Iris pigment epithelial cell (primary cell): Measurements from ENCODE around the gene RANGAP1.
A peak's percentile ranks its signal among the peaks of the same experiment; 100 is the strongest.
"Not testable (repeated sequence)": the region's sequence is repeated elsewhere in the genome, so short reads cannot be mapped to it uniquely, and the experiment has no call there.

Source experiments
- DNase-seq: peaks from one replicate; pipeline ENCODE4 v3.0.0-alpha.2; 2011; ENCODE audit warnings: low read depth

The RANGAP1 gene

GRCh38 chr22:41301085-41302020 is 15.4 kb upstream of the RANGAP1 start, which contains the start of gene ZC3H7B:
ZC3H7B (plus strand) TSS chr22:41301525; CDS start chr22:41320661, 19,136 bp downstream.
- DNase-seq = peak; percentile 85

- no peak for DNase-seq
These were observed 14.7 kb upstream of the RANGAP1 start for GRCh38 chr22:41300661-41301060.

GRCh38 chr22:41296826-41297667 is 11.1 kb upstream of the RANGAP1 start:
- DNase-seq = no peak

GRCh38 chr22:41294816-41295215 is 8.8 kb upstream of the RANGAP1 start:
- not testable (repeated sequence) for DNase-seq

- peak; percentile 84 for DNase-seq
These were observed 4.6 kb upstream of the RANGAP1 start for GRCh38 chr22:41290262-41291221.

GRCh38 chr22:41289671-41290070 is 3.7 kb upstream of the RANGAP1 start:
- DNase-seq = no peak

GRCh38 chr22:41288245-41288946 is 2.4 kb upstream of the RANGAP1 start:
- DNase-seq = peak; percentile 71

GRCh38 chr22:41286639-41287091 is 678 bp upstream of the RANGAP1 start:
- DNase-seq = no peak

GRCh38 chr22:41285441-41285819 is 557 bp downstream of the RANGAP1 start:
- peak; percentile 96 for DNase-seq

- no peak for DNase-seq
These were observed 1.5 kb downstream of the RANGAP1 start for GRCh38 chr22:41284465-41284864.

- no peak for DNase-seq
These were observed 5.1 kb downstream of the RANGAP1 start for GRCh38 chr22:41280854-41281253.

- no peak for DNase-seq
These were observed 5.9 kb downstream of the RANGAP1 start for GRCh38 chr22:41280065-41280464.

- DNase-seq = no peak
These were observed 11.1 kb downstream of the RANGAP1 start for GRCh38 chr22:41274856-41275255.

GRCh38 chr22:41273128-41273527 is 12.9 kb downstream of the RANGAP1 start:
- DNase-seq = no peak

GRCh38 chr22:41271787-41272186 is 14.2 kb downstream of the RANGAP1 start:
- DNase-seq = no peak

GRCh38 chr22:41267958-41268357 is 18.0 kb downstream of the RANGAP1 start:
- DNase-seq = no peak

- no peak for DNase-seq
These were observed 21.5 kb downstream of the RANGAP1 start for GRCh38 chr22:41264408-41264941.

GRCh38 chr22:41263704-41264103 is 22.3 kb downstream of the RANGAP1 start:
- peak; percentile 29 for DNase-seq

GRCh38 chr22:41262250-41262765 is 23.7 kb downstream of the RANGAP1 start:
- DNase-seq = no peak

- no peak for DNase-seq
These were observed 24.3 kb downstream of the RANGAP1 start for GRCh38 chr22:41261541-41262249.
